Liver (tissue), 3 donors: Measurements from ENCODE around the gene ZNF606.

Experiments used
- EGR1 ChIP-seq, 2 donors: IDR thresholded peaks; 2 replicates each; pipeline ENCODE4 v1.6.1; 2016 to 2018; ENCODE audit warnings: antibody characterized with exemption in 2 of 2, low read depth in 2 of 2
- FOXA1 ChIP-seq: IDR thresholded peaks from 2 replicates; pipeline ENCODE4 v1.6.1; 2016; ENCODE audit warnings: antibody characterized with exemption
- HNF4A ChIP-seq, 2 donors: conservative IDR thresholded peaks; 2 replicates each; pipeline ENCODE4 v1.6.1; 2016; ENCODE audit warnings: antibody characterized with exemption in 2 of 2, mild to moderate bottlenecking in 2 of 2
- TF ChIP-seq, protein P1 (sequence below): fragments of 150-350 bp; IDR thresholded peaks from 2 replicates; pipeline ENCODE4 v1.5.1; 2017; ENCODE audit warnings: improper control_type of control experiment, low read depth, low read length; ENCODE audit not compliant: missing input control
- TF ChIP-seq, protein P2 (sequence below): IDR thresholded peaks from 2 replicates; pipeline ENCODE4 v1.6.1; 2016; ENCODE audit warnings: antibody characterized with exemption
- donor health status: healthy.
- donor health status: healthy.

DNA sequence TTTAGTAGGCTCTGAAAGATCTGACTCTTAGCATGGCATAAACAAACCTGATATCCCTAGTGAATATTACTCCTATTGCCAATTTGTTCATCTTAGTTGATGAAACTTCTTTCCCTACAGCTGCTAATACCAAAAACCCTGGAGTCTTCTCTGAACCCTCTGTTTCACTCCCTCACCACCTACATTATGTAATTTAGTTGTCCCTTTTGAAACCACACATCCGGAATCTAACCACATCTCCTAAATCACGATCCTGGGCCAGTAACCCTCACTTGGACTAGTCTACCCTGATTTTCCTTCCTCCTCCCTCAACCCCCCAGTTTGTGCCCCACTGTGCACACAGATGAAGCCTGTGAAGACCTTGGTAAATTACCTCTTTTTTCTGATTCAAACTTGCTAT, 56.3 kb downstream of the ZNF606 start:
- TF ChIP-seq, protein P1, sequence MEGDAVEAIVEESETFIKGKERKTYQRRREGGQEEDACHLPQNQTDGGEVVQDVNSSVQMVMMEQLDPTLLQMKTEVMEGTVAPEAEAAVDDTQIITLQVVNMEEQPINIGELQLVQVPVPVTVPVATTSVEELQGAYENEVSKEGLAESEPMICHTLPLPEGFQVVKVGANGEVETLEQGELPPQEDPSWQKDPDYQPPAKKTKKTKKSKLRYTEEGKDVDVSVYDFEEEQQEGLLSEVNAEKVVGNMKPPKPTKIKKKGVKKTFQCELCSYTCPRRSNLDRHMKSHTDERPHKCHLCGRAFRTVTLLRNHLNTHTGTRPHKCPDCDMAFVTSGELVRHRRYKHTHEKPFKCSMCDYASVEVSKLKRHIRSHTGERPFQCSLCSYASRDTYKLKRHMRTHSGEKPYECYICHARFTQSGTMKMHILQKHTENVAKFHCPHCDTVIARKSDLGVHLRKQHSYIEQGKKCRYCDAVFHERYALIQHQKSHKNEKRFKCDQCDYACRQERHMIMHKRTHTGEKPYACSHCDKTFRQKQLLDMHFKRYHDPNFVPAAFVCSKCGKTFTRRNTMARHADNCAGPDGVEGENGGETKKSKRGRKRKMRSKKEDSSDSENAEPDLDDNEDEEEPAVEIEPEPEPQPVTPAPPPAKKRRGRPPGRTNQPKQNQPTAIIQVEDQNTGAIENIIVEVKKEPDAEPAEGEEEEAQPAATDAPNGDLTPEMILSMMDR: no peak
- TF ChIP-seq, protein P2, sequence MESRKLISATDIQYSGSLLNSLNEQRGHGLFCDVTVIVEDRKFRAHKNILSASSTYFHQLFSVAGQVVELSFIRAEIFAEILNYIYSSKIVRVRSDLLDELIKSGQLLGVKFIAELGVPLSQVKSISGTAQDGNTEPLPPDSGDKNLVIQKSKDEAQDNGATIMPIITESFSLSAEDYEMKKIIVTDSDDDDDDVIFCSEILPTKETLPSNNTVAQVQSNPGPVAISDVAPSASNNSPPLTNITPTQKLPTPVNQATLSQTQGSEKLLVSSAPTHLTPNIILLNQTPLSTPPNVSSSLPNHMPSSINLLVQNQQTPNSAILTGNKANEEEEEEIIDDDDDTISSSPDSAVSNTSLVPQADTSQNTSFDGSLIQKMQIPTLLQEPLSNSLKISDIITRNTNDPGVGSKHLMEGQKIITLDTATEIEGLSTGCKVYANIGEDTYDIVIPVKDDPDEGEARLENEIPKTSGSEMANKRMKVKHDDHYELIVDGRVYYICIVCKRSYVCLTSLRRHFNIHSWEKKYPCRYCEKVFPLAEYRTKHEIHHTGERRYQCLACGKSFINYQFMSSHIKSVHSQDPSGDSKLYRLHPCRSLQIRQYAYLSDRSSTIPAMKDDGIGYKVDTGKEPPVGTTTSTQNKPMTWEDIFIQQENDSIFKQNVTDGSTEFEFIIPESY: no peak
- TF ChIP-seq FOXA1 (no peak), HNF4A (conservative IDR thresholded peaks at IDR 0.05) (no peak), EGR1 (IDR thresholded peaks at IDR 0.05; ENCODE audit: low read depth in 2 of 2) (no peak)
